GM12878 (cell line): Measurements from ENCODE around the gene ASGR2.

Experiments used
- ETV6 ChIP-seq, 2 experiments: fragments of 450-650 bp in 1 of 2; IDR thresholded peaks in 1 of 2; conservative IDR thresholded peaks in 1 of 2; 2 replicates each; pipeline ENCODE4 v1.6.1; 2014; ENCODE audit warnings: antibody characterized with exemption in 1 of 2, borderline replicate concordance in 1 of 2, low read depth in 1 of 2, mild to moderate bottlenecking in 1 of 2, moderate library complexity in 1 of 2
- EZH2 ChIP-seq: IDR thresholded peaks from 2 replicates; pipeline ENCODE4 v1.6.1; 2012; ENCODE audit warnings: low read depth, mild to moderate bottlenecking, control low read depth, inconsistent platforms, low read length, borderline replicate concordance; ENCODE audit not compliant: control insufficient read depth
- POLR2AphosphoS2 ChIP-seq: IDR thresholded peaks from 2 replicates; pipeline ENCODE4 v1.6.1; 2011; ENCODE audit warnings: low read depth, mild to moderate bottlenecking, low read length, improper control_type of control experiment, moderate library complexity
- RAD21 ChIP-seq: IDR thresholded peaks from 2 replicates; pipeline ENCODE4 v1.6.1; 2011; ENCODE audit warnings: mild to moderate bottlenecking, low read depth, low read length, moderate library complexity; ENCODE audit not compliant: insufficient read depth
- TAF1 ChIP-seq: IDR thresholded peaks from 2 replicates; pipeline ENCODE4 v1.6.1; 2011; ENCODE audit warnings: mild to moderate bottlenecking, low read depth, low read length, borderline replicate concordance
- TF ChIP-seq, protein P1 (sequence below), 3 experiments: IDR thresholded peaks in 2 of 3; conservative IDR thresholded peaks in 1 of 3; 2 replicates each; pipeline ENCODE4 v1.5.1; 2011; ENCODE audit warnings: low read depth in 3 of 3, low read length in 3 of 3, mild to moderate bottlenecking in 3 of 3, control low read depth in 2 of 3, moderate library complexity in 2 of 3, inconsistent platforms in 1 of 3, mixed read lengths in 1 of 3; ENCODE audit not compliant: control insufficient read depth in 2 of 3, insufficient read depth in 1 of 3; ENCODE audit errors: extremely low read depth in 1 of 3

- TF ChIP-seq TAF1 (no peak), POLR2AphosphoS2 (no peak), RAD21 (no peak), EZH2 (no peak), ETV6 (conservative IDR thresholded peaks at IDR 0.05 in 1 of 2, IDR thresholded peaks at IDR 0.05 in 1 of 2; ENCODE audit: borderline replicate concordance in 1 of 2, low read depth in 1 of 2) (no peak)
- TF ChIP-seq, protein P1, sequence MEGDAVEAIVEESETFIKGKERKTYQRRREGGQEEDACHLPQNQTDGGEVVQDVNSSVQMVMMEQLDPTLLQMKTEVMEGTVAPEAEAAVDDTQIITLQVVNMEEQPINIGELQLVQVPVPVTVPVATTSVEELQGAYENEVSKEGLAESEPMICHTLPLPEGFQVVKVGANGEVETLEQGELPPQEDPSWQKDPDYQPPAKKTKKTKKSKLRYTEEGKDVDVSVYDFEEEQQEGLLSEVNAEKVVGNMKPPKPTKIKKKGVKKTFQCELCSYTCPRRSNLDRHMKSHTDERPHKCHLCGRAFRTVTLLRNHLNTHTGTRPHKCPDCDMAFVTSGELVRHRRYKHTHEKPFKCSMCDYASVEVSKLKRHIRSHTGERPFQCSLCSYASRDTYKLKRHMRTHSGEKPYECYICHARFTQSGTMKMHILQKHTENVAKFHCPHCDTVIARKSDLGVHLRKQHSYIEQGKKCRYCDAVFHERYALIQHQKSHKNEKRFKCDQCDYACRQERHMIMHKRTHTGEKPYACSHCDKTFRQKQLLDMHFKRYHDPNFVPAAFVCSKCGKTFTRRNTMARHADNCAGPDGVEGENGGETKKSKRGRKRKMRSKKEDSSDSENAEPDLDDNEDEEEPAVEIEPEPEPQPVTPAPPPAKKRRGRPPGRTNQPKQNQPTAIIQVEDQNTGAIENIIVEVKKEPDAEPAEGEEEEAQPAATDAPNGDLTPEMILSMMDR (IDR thresholded peaks at IDR 0.05 in 2 of 3, conservative IDR thresholded peaks at IDR 0.05 in 1 of 3; ENCODE audit: control insufficient read depth in 2 of 3, extremely low read depth in 1 of 3, insufficient read depth in 1 of 3, low read depth in 3 of 3, low read length in 3 of 3): no peak
Observed at GRCh38 chr17:7102421-7102820, 12.2 kb downstream of the ASGR2 start.
